LoVo (cell line): ENCODE data around the gene CEP250.
"Not testable (repeated sequence)": the region's sequence is repeated elsewhere in the genome, so short reads cannot be mapped to it uniquely, and the experiment has no call there.

Experiments used
- DNase-seq: peaks from one replicate; pipeline ENCODE4 v3.0.0-alpha.2; 2016; ENCODE audit warnings: low spot score

The CEP250 gene

GRCh38 chr20:35457539-35457938 lies 2.1 kb downstream of the CEP250 start:
- DNase-seq, result not testable (repeated sequence)

- no peak for DNase-seq
These were observed 3.0 kb downstream of the CEP250 start for GRCh38 chr20:35458388-35458787.

GRCh38 chr20:35461620-35462019 lies 6.2 kb downstream of the CEP250 start:
- no peak for DNase-seq

GRCh38 chr20:35462351-35462750 lies 7.0 kb downstream of the CEP250 start:
- no peak for DNase-seq

- peak; percentile 47 for DNase-seq
These were observed 8.3 kb downstream of the CEP250 start for GRCh38 chr20:35463455-35464300.

GRCh38 chr20:35465976-35466375 lies 10.6 kb downstream of the CEP250 start:
- no peak for DNase-seq

GRCh38 chr20:35466856-35467255 lies 11.5 kb downstream of the CEP250 start:
- DNase-seq, result no peak

GRCh38 chr20:35467339-35468224 lies 12.2 kb downstream of the CEP250 start:
- peak; percentile 6 for DNase-seq

- DNase-seq, result no peak
These were observed 13.4 kb downstream of the CEP250 start for GRCh38 chr20:35468671-35469334.

GRCh38 chr20:35472209-35472608 lies 16.8 kb downstream of the CEP250 start:
- DNase-seq, result no peak

- no peak for DNase-seq
These were observed 18.3 kb downstream of the CEP250 start for GRCh38 chr20:35473684-35474083.

- DNase-seq, result no peak
These were observed 19.0 kb downstream of the CEP250 start for GRCh38 chr20:35474303-35474871.

GRCh38 chr20:35476288-35476687 lies 20.9 kb downstream of the CEP250 start:
- no peak for DNase-seq

GRCh38 chr20:35478804-35479472 lies 23.5 kb downstream of the CEP250 start:
- DNase-seq, result no peak

- no peak for DNase-seq
These were observed 24.4 kb downstream of the CEP250 start for GRCh38 chr20:35479798-35480197.

- DNase-seq, result no peak
These were observed 32.1 kb downstream of the CEP250 start for GRCh38 chr20:35487479-35487878.

- DNase-seq, result no peak
These were observed 34.3 kb downstream of the CEP250 start for GRCh38 chr20:35489717-35490116.

- no peak for DNase-seq
These were observed 35.4 kb downstream of the CEP250 start for GRCh38 chr20:35490736-35491181.

- no peak for DNase-seq
These were observed 36.4 kb downstream of the CEP250 start for GRCh38 chr20:35491823-35492222.

- no peak for DNase-seq
These were observed 37.0 kb downstream of the CEP250 start for GRCh38 chr20:35492352-35492751.

- DNase-seq, result no peak
These were observed 41.1 kb downstream of the CEP250 start for GRCh38 chr20:35496481-35496880.
